GM12878 (cell line): ENCODE data around the gene METTL16. TPM values are rescaled to one million over a fixed set of nuclear protein-coding genes. Genes with fewer than 3 reads are reported as not detected.

ENCODE experiments used
- ATAC-seq: fragments of 200-7000 bp; cut with Tn5 transposase; 3 replicates; pipeline ENCODE4 v1.9.1; 2020; ENCODE audit warnings: mild to moderate bottlenecking, moderate library complexity
- BruUV-seq: library from RNA; stranded (reverse); fragments of 400-500 nt; replicated peaks from 2 replicates; lab custom pipeline; 2021; lab: Mats Ljungman, UMichigan
- CTCF ChIA-PET: fragments of 300-600 bp; sonication (Branson Sonifier 250); formaldehyde crosslinking; extraction: SDS; loops from one replicate; lab custom pipeline; 2021; ENCODE audit warnings: inconsistent platforms; lab: Yijun Ruan, JAX
- POLR2A ChIA-PET: fragments of 350-600 bp; formaldehyde crosslinking; extraction: SDS; loops from one replicate; lab custom pipeline; 2021; ENCODE audit warnings: inconsistent platforms; lab: Charles Lee
- RAD21 ChIA-PET: fragments of 300-600 bp; sonication (Branson Sonifier 250); formaldehyde crosslinking; loops from one replicate; lab custom pipeline; 2023; ENCODE audit warnings: antibody characterized with exemption; ENCODE audit not compliant: unreplicated experiment; lab: Charles Lee
- SMC1A ChIA-PET: fragments of 300-600 bp; sonication (Branson Sonifier 250); formaldehyde crosslinking; loops from one replicate; lab custom pipeline; 2023; ENCODE audit not compliant: unreplicated experiment, uncharacterized antibody; lab: Charles Lee
- DNase-seq: peaks from one replicate; pipeline ENCODE4 v3.0.0-alpha.2; 2011; ENCODE audit warnings: low read depth, low spot score
- FAIRE-seq: peaks from 3 replicates; lab custom pipeline; 2011; peaks lifted over from hg19 to GRCh38; lab: Jason Lieb, UNC
- H2AFZ ChIP-seq: 2 replicates; pipeline ENCODE4 v1.6.0; 2011; ENCODE audit warnings: low read depth, low read length, control low read depth; ENCODE audit not compliant: control insufficient read depth
- H3K27ac ChIP-seq: 2 replicates; pipeline ENCODE4 v1.5.1; 2011; ENCODE audit warnings: control low read depth; ENCODE audit not compliant: control insufficient read depth, insufficient read depth
- H3K27me3 ChIP-seq, 2 experiments: replicated peaks in 1 of 2; 2 replicates each; pipeline versions ENCODE4 v1.6.0 to v1.6.1; 2011; ENCODE audit warnings: low read length in 1 of 2; ENCODE audit not compliant: control insufficient read depth in 2 of 2, insufficient read depth in 2 of 2
- H3K36me3 ChIP-seq, 2 experiments: 2 replicates each; pipeline ENCODE4 v1.5.1; 2011; ENCODE audit warnings: low read length in 1 of 2; ENCODE audit not compliant: control insufficient read depth in 2 of 2, insufficient read depth in 2 of 2
- H3K4me1 ChIP-seq: 2 replicates; pipeline ENCODE4 v1.6.1; 2011; ENCODE audit warnings: mild to moderate bottlenecking, low read length, moderate library complexity, mixed read lengths; ENCODE audit not compliant: control insufficient read depth, insufficient read depth
- H3K4me2 ChIP-seq: 2 replicates; pipeline ENCODE4 v1.6.0; 2011; ENCODE audit warnings: control low read depth; ENCODE audit not compliant: control insufficient read depth, insufficient read depth
- H3K4me3 ChIP-seq: fragments of 200-600 bp; sonication (generic); 2 replicates; pipeline ENCODE4 v1.5.1; 2016
- H3K79me2 ChIP-seq: 2 replicates; pipeline ENCODE4 v1.6.0; 2011; ENCODE audit warnings: low read length; ENCODE audit not compliant: control insufficient read depth, insufficient read depth
- H3K9ac ChIP-seq: 2 replicates; pipeline ENCODE4 v1.8.0; 2011; ENCODE audit warnings: low read length, control low read depth, mixed read lengths; ENCODE audit not compliant: control insufficient read depth, insufficient read depth
- H3K9me3 ChIP-seq: replicated peaks from 3 replicates; pipeline ENCODE4 v1.5.1; 2011; ENCODE audit warnings: mild to moderate bottlenecking, low read length; ENCODE audit not compliant: control insufficient read depth, insufficient read depth
- H4K20me1 ChIP-seq: 2 replicates; pipeline ENCODE4 v1.6.0; 2011; ENCODE audit not compliant: control insufficient read depth, insufficient read depth
- ATF3 ChIP-seq: IDR thresholded peaks from 2 replicates; pipeline ENCODE4 v1.6.1; 2011; ENCODE audit warnings: low read depth, mild to moderate bottlenecking, low read length, moderate library complexity, borderline replicate concordance; ENCODE audit errors: extremely low read depth
- ATF7 ChIP-seq: fragments of 450-650 bp; IDR thresholded peaks from 2 replicates; pipeline ENCODE4 v1.6.1; 2016; ENCODE audit warnings: low read depth, mild to moderate bottlenecking
- BCL11A ChIP-seq: IDR thresholded peaks from 2 replicates; pipeline ENCODE4 v1.6.1; 2011; ENCODE audit warnings: low read depth, low read length
- BRCA1 ChIP-seq: IDR thresholded peaks from 2 replicates; pipeline ENCODE4 v1.6.1; 2011; ENCODE audit warnings: low read depth, low read length, improper control_type of control experiment
- LARP7 ChIP-seq: fragments of 450-650 bp; IDR thresholded peaks from 2 replicates; pipeline ENCODE4 v1.6.1; 2017; ENCODE audit warnings: mild to moderate bottlenecking
- NFYA ChIP-seq: IDR thresholded peaks from 2 replicates; pipeline ENCODE4 v1.6.1; 2011; ENCODE audit warnings: low read depth, mild to moderate bottlenecking, low read length, improper control_type of control experiment, borderline replicate concordance
- PBX3 ChIP-seq: IDR thresholded peaks from 2 replicates; pipeline ENCODE4 v1.6.1; 2011; ENCODE audit warnings: mild to moderate bottlenecking, low read depth, low read length, moderate library complexity; ENCODE audit not compliant: insufficient replicate concordance
- WGBS: methylation state at CpG from one replicate; pipeline ENCODE4 v1.1.6; 2016; ENCODE audit warnings: low lambda C conversion rate; ENCODE audit not compliant: insufficient replicate concordance, insufficient coverage; ENCODE audit errors: missing lambda C conversion rate; 5-methylcytosine and 5-hydroxymethylcytosine counted together
- in situ Hi-C: fragments of 300-500 bp; cut with MboI; formaldehyde crosslinking; loops from 9 replicates; pipeline ENCODE4 v1.14.3; 2018; ENCODE audit warnings: mixed read lengths
- intact Hi-C: fragments of 100-400 bp; cut with micrococcal nuclease; formaldehyde crosslinking; loops from one replicate; pipeline ENCODE4 v1.14.2; 2022; ENCODE audit not compliant: unreplicated experiment
- polyA plus RNA-seq, 11 experiments: library from polyadenylated mRNA; depleted of rRNA in 4 of 11; unstranded in 6 of 11; stranded (reverse) in 5 of 11; fragments of >200 nt; fragmentation: Nextera tagmentation in 4 of 11; fragmentation: Illumina TruSeq in 1 of 11; extraction: Ambion mirVana in 4 of 11; extraction: Trizol in 1 of 11; gene quantifications; 1 replicate in 1 of 11; 2 replicates in 10 of 11; pipeline versions ENCODE4 v1.2.1 to v1.2.3, GENCODE V29; 2011 to 2016; ENCODE audit warnings: inconsistent platforms in 2 of 11, missing spikeins in 2 of 11, low read depth in 1 of 11
- total RNA-seq, 4 experiments: library from RNA; depleted of rRNA in 3 of 4; stranded (reverse); fragments of >200 nt in 3 of 4; fragmentation: Illumina TruSeq in 1 of 4; extraction: Trizol in 1 of 4; gene quantifications; 2 replicates each; pipeline versions ENCODE4 v1.2.1 to v1.2.3, GENCODE V29; 2013 to 2021

METTL16 gene
- total and polyA plus RNA-seq, 10 of the 15 experiments (the other 5 are each of a cell fraction or from before 2014, with no cell fraction given): 15.6 to 34.3 (median 23.7) TPM

GRCh38 chr17:2560658-2561057 lies 49.0 kb upstream of the METTL16 start:
- CTCF ChIA-PET: no interaction called here
- BruUV-seq: no TSS peak

More at GRCh38 chr17:2560658-2561057, 49.0 kb upstream of the METTL16 start:
- H3K4me2 ChIP-seq: no peak overlapping the region
- ChIA-PET POLR2A (no interaction called here), SMC1A (no interaction called here), RAD21 (no interaction called here)
- FAIRE-seq: no peak
- no peaks in the 10 kb centered on the region for H3K36me3 ChIP-seq
- H4K20me1 ChIP-seq: no peaks in the 10 kb centered on the region
- no peaks in the 10 kb centered on the region for H3K27me3 ChIP-seq
- no peaks in the 10 kb centered on the region for H3K79me2 ChIP-seq
- DNase-seq: no peak
- H3K4me1 ChIP-seq: no peaks in the 10 kb centered on the region
- no peak for ATAC-seq
- H3K9me3 ChIP-seq: no peaks in the 10 kb centered on the region; the same call in 2 of the 3 replicates
- H3K9ac ChIP-seq: no peak overlapping the region
- H2AFZ ChIP-seq: no peak overlapping the region
- 50% methylated on average over 5 of the region's 5 CpGs for WGBS
- intact Hi-C loops: no loop called here
- TF ChIP-seq NFYA (no peak), PBX3 (no peak), ATF3 (no peak), BCL11A (no peak), ATF7 (no peak), BRCA1 (no peak), LARP7 (no peak)
- H3K27ac ChIP-seq: no peak overlapping the region
- in situ Hi-C loops: no loop called here
- no peak overlapping the region for H3K4me3 ChIP-seq
